Measurements from ENCODE around the gene SEMA3C.

GRCh38 chr7:80787721-80788120 is 131.1 kb downstream of the SEMA3C start:
- no peak for TF ChIP-seq PATZ1 (CRISPR knock-in tag; IDR thresholded peaks at IDR 0.05; ENCODE audit: borderline replicate concordance)
- TF ChIP-seq ZNF70 (CRISPR knock-in tag; IDR thresholded peaks at IDR 0.05) = no peak
- TF ChIP-seq ZNF8 (CRISPR knock-in tag; IDR thresholded peaks at IDR 0.05) = no peak
- no peak for TF ChIP-seq ESRRG (CRISPR knock-in tag; IDR thresholded peaks at IDR 0.05)

All from SK-N-SH treated with all-trans-retinoic acid at 6 μM for 48 hours (cell line).